HL-60/S4 treated with phorbol 12-myristate 13-acetate at 8.2 ng/mL for 4 days and 3 days (cell line): ENCODE data around the gene TBC1D16.
"Not testable (repeated sequence)": the region's sequence is repeated elsewhere in the genome, so short reads cannot be mapped to it uniquely, and the experiment has no call there.

ENCODE experiments used
- in situ Hi-C: fragments of 300-500 bp; cut with MboI; formaldehyde crosslinking; loops from 2 replicates; pipeline ENCODE4 v1.15.0; 2022; ENCODE audit warnings: low sequenced_read_pairs

The TBC1D16 gene

DNA sequence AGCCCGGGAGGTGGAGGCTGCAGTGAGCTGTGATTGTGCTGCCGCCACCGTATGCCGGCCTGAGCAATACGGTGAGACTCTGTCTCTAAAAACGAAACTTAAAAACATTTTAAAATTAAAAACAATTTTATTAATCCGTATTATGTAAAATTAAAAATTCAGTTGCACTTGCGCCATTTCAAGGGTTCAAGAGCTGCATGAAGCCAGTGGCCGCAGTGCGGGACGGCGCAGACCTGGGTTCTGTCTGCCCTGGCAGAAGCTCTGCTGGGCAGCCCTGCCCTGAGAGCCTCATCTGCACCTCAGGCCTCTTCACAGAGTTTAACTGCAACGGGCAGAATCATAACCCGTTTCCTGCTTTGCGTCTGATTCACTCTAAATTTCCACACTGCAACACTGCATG lies 31.7 kb downstream of the TBC1D16 start:
- in situ Hi-C loops = no loop called here

DNA sequence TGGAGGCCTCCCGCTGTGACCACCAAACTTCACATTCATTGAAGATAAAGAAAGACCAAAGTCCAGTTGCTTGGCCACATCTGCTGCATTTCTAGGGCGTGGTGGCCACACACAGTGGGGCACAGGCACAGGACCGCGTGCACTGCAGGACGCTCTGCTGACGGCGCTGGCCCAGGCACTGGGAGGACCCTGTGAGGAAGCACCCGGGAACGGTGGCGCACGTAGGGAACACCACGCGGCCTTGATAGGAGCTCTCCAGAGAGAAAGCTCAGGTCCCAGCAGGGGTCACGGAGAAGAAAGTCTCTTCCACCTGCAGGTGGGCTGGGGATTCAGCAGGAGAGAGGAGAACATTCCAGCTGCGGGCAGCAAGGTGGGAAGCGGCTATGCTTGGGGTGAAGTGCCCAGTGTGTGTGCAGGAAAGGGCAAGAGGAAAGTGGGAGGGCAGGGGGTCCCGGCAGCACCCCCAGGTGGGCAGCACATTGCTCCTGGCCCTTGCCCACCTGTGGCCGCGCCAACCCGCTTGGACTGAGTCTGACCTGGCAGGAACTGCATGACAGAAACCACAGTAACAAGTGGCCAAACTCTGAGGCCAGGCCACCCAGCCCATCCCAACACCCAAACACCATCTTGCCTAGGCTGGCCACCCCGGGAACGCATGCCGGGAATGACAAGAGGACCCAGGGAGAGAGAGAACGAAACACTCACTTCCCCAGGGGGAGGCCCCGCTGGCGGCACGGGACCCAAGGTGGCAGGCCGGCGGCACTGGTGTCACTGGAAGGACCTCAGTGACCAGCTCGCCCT lies 32.8 kb downstream of the TBC1D16 start:
- in situ Hi-C loops = no loop called here

DNA sequence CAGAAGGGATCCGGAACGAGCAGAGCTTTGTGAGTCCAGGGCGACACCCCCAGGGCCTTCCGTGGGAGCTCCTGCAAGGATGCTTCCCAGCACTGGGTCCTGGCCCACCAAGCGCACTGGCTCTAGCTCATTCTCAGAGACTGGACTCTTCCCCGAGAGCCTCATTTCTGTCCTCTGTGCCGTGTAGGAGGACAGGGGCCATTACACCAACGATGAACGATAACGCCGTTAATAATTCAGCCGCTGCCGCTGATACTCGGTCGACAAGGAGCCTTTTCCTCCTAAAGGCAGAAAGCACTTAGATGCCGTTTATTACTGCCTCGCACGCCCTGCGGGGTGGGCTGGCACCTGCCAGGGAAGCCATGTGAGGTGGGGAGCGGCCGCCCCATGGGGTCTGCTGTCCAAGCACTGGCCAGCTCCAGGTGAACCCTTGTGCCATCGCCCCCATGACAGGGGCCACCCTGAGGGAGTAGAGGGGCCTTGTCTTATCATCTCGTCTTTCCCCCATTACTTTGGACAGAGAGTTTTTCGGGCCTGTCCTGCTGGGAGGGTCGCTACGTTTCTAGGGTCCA lies 33.5 kb downstream of the TBC1D16 start:
- in situ Hi-C loops = no loop called here

- in situ Hi-C loops = no loop called here
These were observed 34.5 kb downstream of the TBC1D16 start for GRCh38 chr17:80000981-80001775.

DNA sequence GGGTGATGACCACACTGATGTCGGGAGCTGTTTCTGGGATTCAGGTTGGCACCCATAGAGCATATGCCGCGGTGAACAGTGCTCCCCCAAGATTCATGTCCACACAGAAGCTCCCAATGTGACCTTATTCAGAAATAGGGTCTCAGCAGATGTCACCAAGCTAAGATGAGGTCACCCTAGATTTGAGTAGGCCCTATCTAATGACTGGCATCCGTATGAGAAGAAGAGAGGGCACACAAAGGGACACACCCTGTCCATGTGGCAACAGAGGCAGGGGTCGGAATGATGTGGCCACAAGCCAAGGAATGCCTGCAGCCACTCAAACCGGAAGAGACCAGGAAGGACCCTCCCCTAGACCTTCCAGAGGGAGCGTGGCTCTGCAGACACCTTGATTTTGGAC lies 35.5 kb downstream of the TBC1D16 start:
- in situ Hi-C loops = no loop called here

DNA sequence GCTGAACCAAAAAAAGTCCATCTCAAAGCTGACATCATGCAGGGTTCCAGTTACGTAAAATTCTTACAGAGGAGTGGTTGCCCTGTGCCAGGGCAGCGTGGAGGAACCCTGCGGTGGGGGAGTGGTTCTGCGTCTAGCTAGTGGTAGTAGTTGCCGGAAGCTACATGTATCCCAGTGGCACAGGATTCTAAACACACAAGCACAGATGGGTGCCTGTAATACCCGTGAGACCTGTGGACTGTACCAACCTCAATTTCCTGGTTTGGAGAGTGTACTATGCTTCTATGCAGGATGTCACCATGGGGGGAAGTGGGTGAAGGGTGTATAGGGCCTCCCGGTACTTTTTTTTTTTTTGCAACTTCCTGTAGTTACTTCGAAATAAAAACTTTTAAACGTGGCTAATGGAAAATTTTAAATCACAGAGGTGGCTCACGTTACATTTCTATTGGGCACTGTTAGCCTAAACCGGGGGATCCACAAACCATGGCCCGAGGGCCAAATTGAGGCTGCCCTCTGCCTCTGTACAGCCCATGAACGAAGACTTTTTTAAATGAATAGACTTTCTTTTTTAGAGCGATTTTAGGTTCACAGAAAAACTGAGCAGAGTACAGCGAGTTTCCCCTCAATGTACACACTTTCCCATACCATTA lies 38.5 kb downstream of the TBC1D16 start:
- in situ Hi-C loops = no loop called here

DNA sequence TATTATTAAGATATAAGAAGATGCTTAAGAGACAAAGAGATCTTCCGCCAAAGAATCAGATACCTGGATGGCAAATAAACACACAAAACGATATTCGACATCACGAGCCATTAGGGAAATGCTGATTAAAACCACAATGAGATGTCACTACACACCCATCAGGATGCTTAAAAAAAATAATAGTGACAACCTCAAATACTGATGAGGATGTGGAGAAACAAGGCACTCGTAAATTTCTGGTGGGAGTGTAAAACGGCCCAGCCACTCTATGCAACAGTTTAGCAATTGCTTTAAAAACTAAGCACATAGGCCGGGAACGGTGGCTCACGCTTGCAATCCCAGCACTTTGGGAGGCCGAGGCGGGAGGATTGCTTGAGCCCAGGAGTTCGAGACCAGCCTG lies 39.4 kb downstream of the TBC1D16 start:
- in situ Hi-C loops = no loop called here

DNA sequence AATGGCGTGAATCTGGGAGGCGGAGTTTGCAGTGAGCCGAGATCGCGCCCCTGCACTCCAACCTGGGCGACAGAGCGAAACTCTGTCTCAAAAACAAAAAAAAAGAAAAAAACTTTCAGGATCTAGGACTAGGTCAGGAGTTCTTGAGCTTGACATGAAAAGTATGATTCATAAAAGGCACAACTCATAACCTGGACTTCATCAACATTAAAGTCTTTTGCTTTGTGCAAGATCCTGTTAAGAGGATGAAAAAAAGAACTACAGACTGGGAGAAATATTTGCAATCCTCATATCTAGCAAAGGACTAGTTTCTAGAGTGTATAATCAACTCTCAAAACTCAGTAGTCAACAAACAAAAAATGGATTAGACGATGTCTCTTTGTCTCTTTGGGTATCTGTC lies 40.0 kb downstream of the TBC1D16 start:
- in situ Hi-C loops = no loop called here

GRCh38 chr17:79994602-79995001 lies 41.1 kb downstream of the TBC1D16 start:
- in situ Hi-C loops = no loop called here

GRCh38 chr17:79994228-79994569 lies 41.5 kb downstream of the TBC1D16 start:
- in situ Hi-C loops = not testable (repeated sequence)

DNA sequence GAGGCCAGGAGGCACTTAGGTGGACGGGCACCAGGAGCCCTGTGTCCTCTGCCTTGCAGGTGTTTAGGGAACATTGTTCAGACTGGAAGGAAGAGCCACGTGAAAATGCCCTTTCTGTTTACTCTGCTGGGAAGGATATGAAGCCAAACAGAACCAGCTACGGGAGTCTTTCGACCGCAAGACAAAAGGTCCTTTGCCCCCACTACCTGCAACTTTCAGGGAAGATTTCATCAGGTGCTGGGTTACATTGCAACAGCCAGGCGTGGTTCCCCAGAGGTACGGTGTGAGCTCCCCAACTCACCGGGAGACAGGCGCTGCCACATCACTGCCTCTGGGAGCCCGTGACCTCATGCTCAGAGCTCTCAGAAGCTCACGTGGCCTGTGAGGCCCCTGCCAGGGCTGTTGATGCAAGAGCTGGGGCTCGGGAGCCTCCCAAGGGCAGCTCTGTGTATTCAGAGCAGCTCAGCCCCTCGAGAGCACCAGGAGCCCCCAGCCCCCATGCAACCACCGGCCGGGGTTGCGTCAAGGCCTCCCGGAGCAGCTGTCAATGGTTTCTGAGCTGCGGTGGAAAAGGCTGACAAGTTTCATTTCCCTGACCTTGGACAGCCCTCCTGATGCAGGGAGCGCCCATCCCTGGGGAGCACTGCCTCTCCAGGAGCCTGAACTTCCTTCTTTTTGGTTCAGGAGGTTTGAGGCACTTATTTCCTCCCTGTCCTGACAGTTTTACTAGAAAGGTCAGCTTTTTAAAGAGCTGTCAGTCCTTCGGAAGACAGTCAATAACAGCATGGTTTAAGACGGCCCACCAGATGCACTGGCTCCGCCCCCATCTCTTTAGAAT lies 42.1 kb downstream of the TBC1D16 start:
- in situ Hi-C loops = no loop called here

DNA sequence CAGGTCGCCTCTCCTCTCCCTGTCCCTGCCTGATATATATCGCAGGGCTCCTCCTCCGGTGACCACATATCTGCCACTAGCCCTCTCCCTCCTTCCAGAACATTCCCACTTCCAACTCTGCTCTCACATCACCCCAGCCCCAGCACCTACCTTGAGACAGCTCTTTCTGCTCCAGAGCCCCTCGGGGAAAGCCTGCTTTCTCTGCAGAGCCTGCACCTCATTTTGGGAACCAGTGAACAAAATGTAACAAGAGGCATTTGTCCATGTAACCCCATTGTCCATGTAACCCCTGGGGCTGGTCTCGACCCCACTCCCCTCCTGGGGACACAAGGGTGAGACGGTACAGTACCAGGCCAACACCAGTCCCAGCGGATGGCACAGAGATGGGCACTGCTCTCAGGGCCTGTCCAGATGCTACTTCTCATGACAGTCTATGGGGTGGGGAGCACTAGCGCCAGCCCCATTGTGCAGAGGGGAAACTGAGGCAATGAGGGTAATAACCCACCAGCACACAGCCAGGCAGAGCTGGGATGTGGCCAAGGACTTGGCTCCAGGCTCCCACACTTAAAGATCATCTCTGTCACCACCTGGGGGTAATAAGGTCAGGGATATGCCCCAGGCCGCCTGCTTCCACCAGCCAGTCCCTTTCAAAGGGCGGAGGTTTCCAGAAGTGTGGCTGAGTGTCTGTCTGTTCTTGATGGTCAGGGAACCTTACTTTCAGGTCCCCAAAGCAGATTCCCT lies 42.9 kb downstream of the TBC1D16 start:
- in situ Hi-C loops = no loop called here

- in situ Hi-C loops = no loop called here
These were observed 43.6 kb downstream of the TBC1D16 start for GRCh38 chr17:79991924-79992648.

DNA sequence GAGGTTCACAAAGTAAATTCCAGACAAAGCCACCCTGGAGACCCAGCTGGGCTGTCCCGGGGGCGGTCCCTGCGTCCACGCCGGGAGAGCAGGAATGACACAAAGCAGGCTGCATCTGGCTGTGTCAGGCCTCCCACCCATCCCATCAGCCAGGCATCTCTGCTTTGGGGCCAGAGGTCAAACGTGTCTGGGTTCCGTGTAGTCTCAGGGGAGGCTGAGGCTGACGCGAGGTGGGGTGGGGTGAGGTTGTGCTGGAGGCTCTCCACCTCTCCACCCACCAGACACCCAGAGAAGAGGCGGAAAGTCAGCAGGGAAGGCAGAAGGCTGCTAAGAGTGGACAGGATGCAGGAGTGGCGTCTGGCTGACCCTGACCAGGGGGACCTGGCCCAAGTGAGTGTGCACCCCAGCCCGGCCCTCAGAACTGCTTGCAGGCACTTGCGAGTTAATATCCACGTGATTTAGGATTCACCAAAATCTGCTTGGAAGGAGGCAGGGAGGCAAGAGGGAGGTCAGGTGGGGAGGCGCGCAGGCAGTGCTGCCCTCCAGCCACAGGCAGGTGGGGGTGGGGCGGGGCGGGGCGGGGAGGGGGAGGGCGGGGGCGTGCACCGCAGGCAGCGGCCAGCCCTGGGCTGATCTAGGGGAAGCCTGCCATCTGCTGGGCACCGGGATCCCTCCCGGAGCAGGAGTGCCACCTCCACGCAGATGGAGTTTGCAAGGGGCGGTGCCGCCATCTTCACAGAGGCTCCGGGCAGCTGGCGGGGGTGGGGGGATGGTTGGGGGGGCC lies 44.3 kb downstream of the TBC1D16 start:
- in situ Hi-C loops = no loop called here

- in situ Hi-C loops = no loop called here
These were observed 45.0 kb downstream of the TBC1D16 start for GRCh38 chr17:79990704-79991103.

- in situ Hi-C loops = no loop called here
These were observed 45.5 kb downstream of the TBC1D16 start for GRCh38 chr17:79990051-79990592.

GRCh38 chr17:79989106-79989835 lies 46.4 kb downstream of the TBC1D16 start:
- in situ Hi-C loops = no loop called here
